Stomach (tissue), 4 donors: ENCODE data around the gene ANO1.

Experiments
- CTCF ChIP-seq, 7 experiments: fragments of 450-650 bp in 4 of 7; fragments of 200-600 bp in 3 of 7; sonication (generic) in 3 of 7; IDR thresholded peaks; one replicate each; pipeline ENCODE4 v1.5.1; 2016 to 2019; ENCODE audit warnings: antibody characterized with exemption in 7 of 7, control low read depth in 2 of 7, mild to moderate bottlenecking in 1 of 7
- EP300 ChIP-seq: sonication (generic); formaldehyde crosslinking; IDR thresholded peaks from one replicate; pipeline ENCODE4 v1.6.1; 2017; ENCODE audit warnings: antibody characterized with exemption
- POLR2A ChIP-seq, 4 donors: fragments of 450-650 bp; IDR thresholded peaks; one replicate each; pipeline ENCODE4 v1.6.1; 2016; ENCODE audit warnings: antibody characterized with exemption in 4 of 4, control low read depth in 2 of 4, mild to moderate bottlenecking in 1 of 4, moderate library complexity in 1 of 4

GRCh38 chr11:70082829-70083228 is 4.7 kb downstream of the ANO1 start:
- TF ChIP-seq CTCF (IDR thresholded peaks at IDR 0.05): no peak
- TF ChIP-seq POLR2A (IDR thresholded peaks at IDR 0.05): no peak
- no peak for TF ChIP-seq EP300
